Amygdala (tissue), 56 donors: ENCODE results near the gene STAT4.

Experiments used
- DNase-seq, 56 donors: peaks; one replicate each; lab custom pipeline; 2025; lab: John Stamatoyannopoulos, UW

Gene STAT4

DNA sequence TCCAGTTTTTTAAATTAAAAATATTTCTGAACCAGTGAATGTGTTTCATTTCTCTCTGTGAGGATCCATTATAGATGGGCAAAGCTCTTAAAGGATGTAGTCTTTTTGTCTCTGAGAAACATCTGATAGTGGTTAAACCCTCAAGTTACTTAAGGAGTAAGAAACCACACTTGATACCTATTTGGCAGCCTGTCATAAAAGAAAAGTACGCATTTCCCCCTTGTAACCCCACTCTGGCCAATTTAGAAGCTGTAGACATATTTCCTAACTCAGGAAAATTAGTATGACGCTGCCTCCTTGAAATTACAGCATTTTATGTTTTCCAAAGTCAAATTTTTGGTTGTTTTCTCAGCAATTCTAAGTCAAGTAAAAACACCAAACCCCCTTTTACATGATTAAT is 2.0 kb downstream of the STAT4 start:
- DNase-seq: no peak

- no peak for DNase-seq
Measured at GRCh38 chr2:191148281-191148680, 2.5 kb downstream of the STAT4 start.

GRCh38 chr2:191145769-191146471 is 4.9 kb downstream of the STAT4 start:
- DNase-seq: no peak

GRCh38 chr2:191144217-191144616 is 6.6 kb downstream of the STAT4 start:
- no peak for DNase-seq

DNA sequence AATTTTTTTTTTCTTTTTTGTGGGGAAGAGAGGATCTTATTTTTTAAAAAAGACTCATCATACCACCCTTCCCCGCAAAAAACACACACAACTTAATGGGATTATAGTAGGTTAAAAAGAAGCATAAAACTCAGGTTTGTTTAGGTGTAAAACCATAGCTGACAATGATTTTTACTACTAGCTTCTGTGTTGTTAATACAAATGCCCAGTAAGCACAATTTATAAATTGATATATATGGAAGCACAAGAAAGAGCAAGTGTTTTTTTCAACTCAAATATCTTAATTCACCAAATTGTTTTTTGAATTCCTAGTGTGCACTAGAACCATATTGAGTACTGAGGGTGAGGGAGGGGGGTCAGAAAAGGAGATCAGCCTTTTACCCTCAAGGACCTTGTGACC is 7.0 kb downstream of the STAT4 start:
- DNase-seq: no peak

DNA sequence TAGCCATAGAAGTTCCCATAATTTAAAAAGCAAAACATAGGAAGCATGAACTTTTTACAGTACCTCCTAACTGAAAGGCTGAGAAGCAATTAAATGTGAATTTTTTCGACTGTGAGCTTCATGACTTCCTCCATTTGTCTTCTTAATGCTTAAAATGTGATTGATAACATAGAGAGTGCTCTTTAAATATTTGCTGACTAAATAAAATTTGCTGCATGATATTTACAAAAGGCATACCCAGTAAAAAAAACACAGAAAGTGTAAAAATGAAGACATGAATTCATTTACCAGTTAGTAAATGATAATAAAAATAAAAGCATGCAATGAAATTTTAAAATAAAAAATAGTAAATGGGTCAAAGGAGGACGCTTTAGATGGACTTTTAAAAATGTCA is 21.9 kb downstream of the STAT4 start:
- no peak for DNase-seq

- no peak for DNase-seq
Measured at GRCh38 chr2:191128172-191128910, 22.5 kb downstream of the STAT4 start.

DNA sequence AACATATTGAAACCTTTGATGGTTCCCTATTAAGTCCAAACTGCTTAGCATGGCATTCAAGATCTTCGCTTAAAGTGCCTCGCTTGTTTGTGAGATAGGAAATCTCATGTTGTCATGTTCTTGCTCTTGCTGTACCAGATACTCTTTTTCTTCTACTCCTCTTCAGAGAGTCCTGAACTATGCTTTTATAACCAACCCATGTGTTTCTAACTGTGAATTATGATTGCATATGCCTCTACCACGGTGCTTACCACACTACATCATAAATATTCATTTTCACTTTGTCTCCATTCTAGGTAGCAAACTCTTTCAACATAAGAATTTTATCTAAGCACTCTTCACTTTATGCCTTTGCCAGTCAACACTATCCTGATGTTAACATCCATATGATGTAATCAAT is 23.6 kb downstream of the STAT4 start:
- no peak for DNase-seq

GRCh38 chr2:191126386-191127085 is 24.3 kb downstream of the STAT4 start:
- no peak for DNase-seq

- DNase-seq: no peak
Measured at GRCh38 chr2:191125646-191126045, 25.1 kb downstream of the STAT4 start.

GRCh38 chr2:191122638-191123294 is 28.0 kb downstream of the STAT4 start:
- DNase-seq: no peak

GRCh38 chr2:191117341-191117740 is 33.5 kb downstream of the STAT4 start:
- no peak for DNase-seq

DNA sequence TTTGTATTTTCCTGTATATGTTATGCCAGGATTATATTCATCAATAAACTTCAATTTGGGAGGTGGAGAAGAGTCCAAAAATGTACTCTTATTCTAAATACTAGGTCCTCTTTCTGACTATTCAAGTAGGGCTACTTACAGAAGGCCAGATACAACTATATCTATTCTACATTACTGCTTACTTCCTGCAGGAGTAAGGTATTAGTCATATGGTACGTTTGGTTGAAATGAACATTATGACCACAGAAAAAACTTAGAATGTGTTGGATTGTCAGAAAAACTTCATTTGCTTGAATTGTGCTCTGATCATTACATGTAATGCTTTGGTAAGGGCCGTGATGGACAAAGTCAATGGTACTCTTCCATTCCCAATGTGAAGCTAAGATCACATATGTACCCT is 35.0 kb downstream of the STAT4 start:
- DNase-seq: no peak

- DNase-seq: no peak
Measured at GRCh38 chr2:191115391-191115790, 35.4 kb downstream of the STAT4 start.

DNA sequence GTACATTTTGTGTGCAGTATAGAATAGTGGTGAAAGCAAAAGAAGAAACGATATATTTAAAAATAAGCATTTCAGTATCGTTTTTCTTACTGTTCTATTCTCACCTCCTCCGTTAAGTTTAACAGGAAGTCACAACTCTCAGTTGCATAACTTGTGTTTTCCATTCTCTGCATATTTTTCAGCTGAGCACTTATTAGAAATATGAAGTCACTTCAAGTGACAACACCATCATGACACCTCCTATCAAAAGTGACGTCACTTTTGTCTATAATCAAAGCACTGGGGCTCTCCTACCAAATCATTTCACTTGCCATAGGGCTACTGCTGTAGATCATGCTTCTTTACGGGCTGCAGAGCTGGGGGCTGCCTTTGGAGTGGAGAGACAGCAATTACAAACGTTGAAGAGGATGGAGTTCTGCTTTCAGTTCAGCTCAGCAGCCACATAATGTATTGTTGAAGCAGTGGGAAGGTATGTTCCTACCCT is 36.3 kb downstream of the STAT4 start:
- DNase-seq: peak in 3 of 56 donors; percentile 1 to 4 (median 1)

GRCh38 chr2:191113761-191114160 is 37.0 kb downstream of the STAT4 start:
- no peak for DNase-seq

DNA sequence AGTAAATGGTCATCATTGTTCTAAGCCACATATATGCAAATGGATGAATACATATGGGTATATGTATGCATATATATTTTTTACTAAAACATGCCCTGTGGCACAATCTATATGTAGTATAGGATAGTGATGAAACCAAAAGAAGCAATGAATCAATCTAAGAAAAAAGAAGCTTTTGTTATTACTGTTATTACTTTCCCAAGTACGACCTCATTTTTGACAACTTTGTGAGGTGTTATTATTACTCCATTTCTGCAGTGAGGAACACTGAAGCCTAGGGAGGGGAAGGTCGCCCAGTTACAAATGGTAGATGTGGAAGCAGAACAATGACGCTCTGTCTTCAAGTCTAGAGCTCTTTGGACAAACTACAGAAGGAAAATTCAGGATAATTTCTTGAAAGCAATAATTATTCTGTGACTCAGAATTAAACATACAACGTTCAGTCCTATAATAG is 38.3 kb downstream of the STAT4 start:
- no peak for DNase-seq

DNA sequence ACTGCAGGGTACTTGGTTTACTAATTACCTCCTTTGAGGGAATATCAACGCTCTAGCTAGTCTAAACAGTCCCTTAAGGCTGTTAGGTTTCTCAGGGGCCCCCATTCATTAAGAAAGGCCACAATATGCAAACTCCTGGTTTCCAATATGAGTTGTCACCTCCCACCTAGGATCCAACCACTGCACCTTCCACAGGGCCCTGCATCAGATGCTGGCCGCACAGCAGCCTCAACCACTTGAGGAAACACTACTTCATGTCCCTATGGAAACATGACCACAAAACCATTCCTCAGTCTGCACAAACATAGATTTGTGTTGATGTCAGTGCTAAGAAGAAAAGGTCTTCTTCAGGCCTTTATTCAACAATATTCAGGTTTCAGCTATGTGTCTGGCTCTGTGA is 40.9 kb downstream of the STAT4 start:
- no peak for DNase-seq

DNA sequence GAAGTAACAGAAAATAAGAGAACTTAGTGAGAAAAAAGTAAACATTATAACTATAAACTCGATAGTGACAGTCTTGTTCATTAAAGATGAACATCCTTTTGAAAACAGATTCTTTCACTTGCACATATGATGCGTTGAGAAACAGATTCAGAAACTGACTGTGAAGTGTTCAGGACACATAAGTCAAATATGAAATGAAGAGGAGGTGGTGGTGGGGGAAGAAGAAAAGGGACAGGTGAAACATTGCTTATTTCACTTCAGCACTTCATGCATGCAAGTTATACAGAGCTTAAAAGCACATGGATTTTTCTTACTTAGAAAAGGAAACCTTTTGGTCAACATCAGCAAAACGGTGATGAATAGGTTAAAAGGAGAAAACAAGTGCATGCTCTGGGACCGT is 42.5 kb downstream of the STAT4 start:
- DNase-seq: no peak

- no peak for DNase-seq
Measured at GRCh38 chr2:191105082-191105481, 45.7 kb downstream of the STAT4 start.

DNA sequence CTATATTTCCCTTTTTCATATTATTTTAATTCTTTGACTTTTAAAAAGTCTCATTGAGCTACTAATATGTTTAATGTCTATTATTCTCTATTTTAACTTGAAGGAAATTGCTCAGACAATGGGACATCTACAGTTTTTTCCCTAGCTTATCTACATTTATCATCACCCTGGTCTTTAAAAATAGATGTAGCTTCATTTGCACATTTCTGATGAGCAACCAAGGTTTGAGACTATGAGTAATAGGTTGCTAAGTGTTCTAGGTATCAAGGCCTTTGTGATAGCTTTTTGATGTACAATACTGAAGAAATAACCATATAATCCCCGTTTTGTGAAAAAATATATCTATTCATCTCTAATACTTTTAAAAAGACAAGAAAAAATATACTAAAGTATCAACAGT is 47.0 kb downstream of the STAT4 start:
- DNase-seq: no peak
